HEK293 (cell line): ENCODE measurements around the gene MRC2.

Experiments used
- CTCF ChIA-PET: fragments of 350-600 bp; formaldehyde crosslinking; extraction: SDS; loops from one replicate; lab custom pipeline; 2021; ENCODE audit warnings: antibody characterized with exemption; lab: Yijun Ruan, JAX
- POLR2A ChIA-PET: fragments of 300-600 bp; formaldehyde crosslinking; extraction: SDS; loops from one replicate; lab custom pipeline; 2020; ENCODE audit warnings: antibody characterized with exemption, inconsistent platforms; lab: Yijun Ruan, JAX
- H3K27ac ChIP-seq: fragments of 200-500 bp; sonication (Bioruptor generic); 2 replicates; pipeline ENCODE4 v1.5.1; 2014; ENCODE audit warnings: low read depth, low read length, control low read depth, inconsistent platforms; ENCODE audit errors: extremely low read depth
- H3K36me3 ChIP-seq, 2 experiments: fragments of 200-500 bp in 1 of 2; sonication (Bioruptor generic) in 1 of 2; 1 replicate in 1 of 2; 2 replicates in 1 of 2; pipeline ENCODE4 v1.5.1; 2014 to 2017; ENCODE audit warnings: inconsistent platforms in 2 of 2, low read length in 2 of 2; ENCODE audit not compliant: control insufficient read depth in 2 of 2, insufficient read depth in 1 of 2
- H3K4me1 ChIP-seq: fragments of 200-500 bp; sonication (Bioruptor generic); 2 replicates; pipeline ENCODE4 v1.5.1; 2014; ENCODE audit warnings: mild to moderate bottlenecking, low read length, inconsistent platforms; ENCODE audit not compliant: control insufficient read depth, insufficient read depth
- H3K4me3 ChIP-seq: 2 replicates; pipeline ENCODE4 v1.5.1; 2011; ENCODE audit warnings: low read depth, mild to moderate bottlenecking, control low read depth, low read length, moderate library complexity
- H3K9me3 ChIP-seq: fragments of 200-500 bp; sonication (Bioruptor generic); 2 replicates; pipeline ENCODE4 v1.5.1; 2014; ENCODE audit warnings: low read depth, low read length, inconsistent platforms; ENCODE audit not compliant: control insufficient read depth, insufficient read depth
- EGR2 ChIP-seq: fragments of 450-650 bp; formaldehyde crosslinking; IDR thresholded peaks from 2 replicates; pipeline ENCODE4 v1.5.1; 2016; ENCODE audit warnings: low read depth, missing biosample characterization, missing genetic modification characterization
- SETDB1 ChIP-seq: IDR thresholded peaks from one replicate; pipeline ENCODE4 v1.6.1; 2017; ENCODE audit warnings: mild to moderate bottlenecking, low read length, moderate library complexity, mixed read lengths; ENCODE audit not compliant: insufficient read length
- TCF7L2 ChIP-seq: IDR thresholded peaks from 2 replicates; pipeline ENCODE4 v1.6.1; 2011; ENCODE audit warnings: low read depth, mild to moderate bottlenecking, inconsistent platforms, low read length, moderate library complexity, borderline replicate concordance
- ZFP37 ChIP-seq: fragments of 450-650 bp; formaldehyde crosslinking; IDR thresholded peaks from 2 replicates; pipeline ENCODE4 v1.5.1; 2016; ENCODE audit warnings: missing biosample characterization, missing genetic modification characterization
- ZNF10 ChIP-seq: fragments of 450-650 bp; formaldehyde crosslinking; IDR thresholded peaks from 2 replicates; pipeline ENCODE4 v1.5.1; 2017; ENCODE audit warnings: missing biosample characterization, missing genetic modification characterization
- ZNF146 ChIP-seq: fragments of 450-650 bp; formaldehyde crosslinking; IDR thresholded peaks from 2 replicates; pipeline ENCODE4 v1.5.1; 2016; ENCODE audit warnings: missing biosample characterization, missing genetic modification characterization
- ZNF155 ChIP-seq: fragments of 450-650 bp; formaldehyde crosslinking; IDR thresholded peaks from 2 replicates; pipeline ENCODE4 v1.5.1; 2016; ENCODE audit warnings: missing biosample characterization, missing genetic modification characterization
- ZNF184 ChIP-seq: fragments of 450-650 bp; IDR thresholded peaks from 2 replicates; pipeline ENCODE4 v1.5.1; 2018; ENCODE audit warnings: missing biosample characterization, mild to moderate bottlenecking, missing genetic modification characterization
- ZNF19 ChIP-seq: fragments of 450-650 bp; formaldehyde crosslinking; IDR thresholded peaks from 2 replicates; pipeline ENCODE4; 2016; ENCODE audit warnings: missing biosample characterization, missing genetic modification characterization, low read depth
- ZNF311 ChIP-seq: fragments of 450-650 bp; formaldehyde crosslinking; IDR thresholded peaks from 2 replicates; pipeline ENCODE4 v1.5.1; 2017; ENCODE audit warnings: missing biosample characterization, missing genetic modification characterization, borderline replicate concordance
- ZNF37A ChIP-seq: fragments of 450-650 bp; IDR thresholded peaks from 2 replicates; pipeline ENCODE4 v1.5.1; 2018; ENCODE audit warnings: missing biosample characterization, missing genetic modification characterization
- ZNF558 ChIP-seq: fragments of 450-650 bp; formaldehyde crosslinking; IDR thresholded peaks from 2 replicates; pipeline ENCODE4 v1.5.1; 2016; ENCODE audit warnings: missing biosample characterization, missing genetic modification characterization
- ZNF600 ChIP-seq: fragments of 450-650 bp; formaldehyde crosslinking; IDR thresholded peaks from 2 replicates; pipeline ENCODE4 v1.5.1; 2016; ENCODE audit warnings: missing biosample characterization, missing genetic modification characterization
- ZSCAN30 ChIP-seq: fragments of 450-650 bp; IDR thresholded peaks from 2 replicates; pipeline ENCODE4 v1.5.1; 2018; ENCODE audit warnings: missing biosample characterization, mild to moderate bottlenecking, missing genetic modification characterization, moderate library complexity
- TF ChIP-seq, protein P1 (sequence below): fragments of 450-650 bp; formaldehyde crosslinking; IDR thresholded peaks from 2 replicates; pipeline ENCODE4 v1.5.1; 2016; ENCODE audit warnings: missing biosample characterization, missing genetic modification characterization
- TF ChIP-seq, protein P2 (sequence below): fragments of 450-650 bp; formaldehyde crosslinking; IDR thresholded peaks from 2 replicates; pipeline ENCODE4 v1.5.1; 2017; ENCODE audit warnings: missing biosample characterization, missing genetic modification characterization
- TF ChIP-seq, protein P3 (sequence below): sonication (generic); formaldehyde crosslinking; IDR thresholded peaks from 2 replicates; pipeline ENCODE4 v1.8.1; 2022; ENCODE audit warnings: mild to moderate bottlenecking, moderate library complexity, missing genetic modification reagents

The MRC2 gene

GRCh38 chr17:62595484-62595883, 32.0 kb upstream of the MRC2 start:
- Histone ChIP-seq H3K4me1 (no peaks in the 10 kb centered on the region), H3K36me3 (peaks cover 53 to 76% of the 10 kb centered on the region in 2 experiments), H3K27ac (no peak overlapping the region), H3K9me3 (no peaks in the 10 kb centered on the region), H3K4me3 (no peak overlapping the region)
- TF ChIP-seq SETDB1 (peak; percentile 44), ZNF19 (tag by site-specific recombination) (no peak)
- ChIA-PET CTCF (no interaction called here), POLR2A (no interaction called here)

- Histone ChIP-seq H3K9me3 (no peaks in the 10 kb centered on the region), H3K4me3 (no peak overlapping the region), H3K4me1 (no peaks in the 10 kb centered on the region), H3K27ac (no peak overlapping the region), H3K36me3 (peaks cover 60 to 80% of the 10 kb centered on the region in 2 experiments)
- CTCF ChIA-PET: no interaction called here
- POLR2A ChIA-PET: no interaction called here
- no peak for TF ChIP-seq ZNF558 (tag by site-specific recombination)
- no peak for TF ChIP-seq ZNF10 (tag by site-specific recombination)
- TF ChIP-seq, protein P1, sequence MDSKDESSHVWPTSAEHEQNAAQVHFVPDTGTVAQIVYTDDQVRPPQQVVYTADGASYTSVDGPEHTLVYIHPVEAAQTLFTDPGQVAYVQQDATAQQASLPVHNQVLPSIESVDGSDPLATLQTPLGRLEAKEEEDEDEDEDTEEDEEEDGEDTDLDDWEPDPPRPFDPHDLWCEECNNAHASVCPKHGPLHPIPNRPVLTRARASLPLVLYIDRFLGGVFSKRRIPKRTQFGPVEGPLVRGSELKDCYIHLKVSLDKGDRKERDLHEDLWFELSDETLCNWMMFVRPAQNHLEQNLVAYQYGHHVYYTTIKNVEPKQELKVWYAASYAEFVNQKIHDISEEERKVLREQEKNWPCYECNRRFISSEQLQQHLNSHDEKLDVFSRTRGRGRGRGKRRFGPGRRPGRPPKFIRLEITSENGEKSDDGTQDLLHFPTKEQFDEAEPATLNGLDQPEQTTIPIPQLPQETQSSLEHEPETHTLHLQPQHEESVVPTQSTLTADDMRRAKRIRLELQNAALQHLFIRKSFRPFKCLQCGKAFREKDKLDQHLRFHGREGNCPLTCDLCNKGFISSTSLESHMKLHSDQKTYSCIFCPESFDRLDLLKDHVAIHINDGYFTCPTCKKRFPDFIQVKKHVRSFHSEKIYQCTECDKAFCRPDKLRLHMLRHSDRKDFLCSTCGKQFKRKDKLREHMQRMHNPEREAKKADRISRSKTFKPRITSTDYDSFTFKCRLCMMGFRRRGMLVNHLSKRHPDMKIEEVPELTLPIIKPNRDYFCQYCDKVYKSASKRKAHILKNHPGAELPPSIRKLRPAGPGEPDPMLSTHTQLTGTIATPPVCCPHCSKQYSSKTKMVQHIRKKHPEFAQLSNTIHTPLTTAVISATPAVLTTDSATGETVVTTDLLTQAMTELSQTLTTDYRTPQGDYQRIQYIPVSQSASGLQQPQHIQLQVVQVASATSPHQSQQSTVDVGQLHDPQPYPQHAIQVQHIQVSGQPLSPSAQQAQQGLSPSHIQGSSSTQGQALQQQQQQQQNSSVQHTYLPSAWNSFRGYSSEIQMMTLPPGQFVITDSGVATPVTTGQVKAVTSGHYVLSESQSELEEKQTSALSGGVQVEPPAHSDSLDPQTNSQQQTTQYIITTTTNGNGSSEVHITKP (tag by site-specific recombination): no peak
- TF ChIP-seq, protein P2, sequence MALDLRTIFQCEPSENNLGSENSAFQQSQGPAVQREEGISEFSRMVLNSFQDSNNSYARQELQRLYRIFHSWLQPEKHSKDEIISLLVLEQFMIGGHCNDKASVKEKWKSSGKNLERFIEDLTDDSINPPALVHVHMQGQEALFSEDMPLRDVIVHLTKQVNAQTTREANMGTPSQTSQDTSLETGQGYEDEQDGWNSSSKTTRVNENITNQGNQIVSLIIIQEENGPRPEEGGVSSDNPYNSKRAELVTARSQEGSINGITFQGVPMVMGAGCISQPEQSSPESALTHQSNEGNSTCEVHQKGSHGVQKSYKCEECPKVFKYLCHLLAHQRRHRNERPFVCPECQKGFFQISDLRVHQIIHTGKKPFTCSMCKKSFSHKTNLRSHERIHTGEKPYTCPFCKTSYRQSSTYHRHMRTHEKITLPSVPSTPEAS (tag by site-specific recombination): no peak
- TF ChIP-seq ZNF37A (tag by site-specific recombination): no peak
- TF ChIP-seq ZSCAN30 (tag by site-specific recombination): no peak
- TF ChIP-seq ZNF600 (tag by site-specific recombination): no peak
- TF ChIP-seq, protein P3, sequence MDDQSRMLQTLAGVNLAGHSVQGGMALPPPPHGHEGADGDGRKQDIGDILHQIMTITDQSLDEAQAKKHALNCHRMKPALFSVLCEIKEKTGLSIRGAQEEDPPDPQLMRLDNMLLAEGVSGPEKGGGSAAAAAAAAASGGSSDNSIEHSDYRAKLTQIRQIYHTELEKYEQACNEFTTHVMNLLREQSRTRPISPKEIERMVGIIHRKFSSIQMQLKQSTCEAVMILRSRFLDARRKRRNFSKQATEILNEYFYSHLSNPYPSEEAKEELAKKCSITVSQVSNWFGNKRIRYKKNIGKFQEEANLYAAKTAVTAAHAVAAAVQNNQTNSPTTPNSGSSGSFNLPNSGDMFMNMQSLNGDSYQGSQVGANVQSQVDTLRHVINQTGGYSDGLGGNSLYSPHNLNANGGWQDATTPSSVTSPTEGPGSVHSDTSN: no peak
- no peak for TF ChIP-seq EGR2 (tag by site-specific recombination)
- no peak for TF ChIP-seq TCF7L2
- TF ChIP-seq ZNF184 (tag by site-specific recombination): no peak
- TF ChIP-seq ZNF155 (tag by site-specific recombination): no peak
- no peak for TF ChIP-seq ZNF311 (tag by site-specific recombination)
Observed at GRCh38 chr17:62596662-62597061, 30.8 kb upstream of the MRC2 start.

DNA sequence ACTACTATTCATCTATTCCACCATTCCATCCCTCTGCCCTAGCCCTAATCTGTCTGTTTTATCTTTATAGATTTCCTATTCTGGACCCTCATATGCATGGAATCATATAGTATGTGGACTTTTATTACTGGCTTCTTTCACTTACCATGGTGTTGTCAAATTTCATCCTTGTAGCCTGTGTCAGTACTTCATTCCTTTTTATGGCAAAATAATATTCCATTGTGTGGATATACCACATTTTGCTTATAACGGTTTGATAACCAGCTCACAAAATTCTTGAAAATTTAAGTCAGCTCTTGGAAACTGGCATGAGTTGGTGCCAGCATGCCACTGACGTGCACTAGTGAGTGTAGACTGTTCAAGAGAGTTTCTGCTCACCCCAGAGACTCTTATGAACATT, 30.3 kb upstream of the MRC2 start:
- H3K36me3 ChIP-seq: peaks cover 65 to 81% of the 10 kb centered on the region in 2 experiments
- H3K4me3 ChIP-seq: no peak overlapping the region
- no peaks in the 10 kb centered on the region for H3K4me1 ChIP-seq
- H3K27ac ChIP-seq: no peak overlapping the region
- TF ChIP-seq ZFP37 (tag by site-specific recombination) (no peak), ZNF146 (tag by site-specific recombination) (peak; percentile 85)
- H3K9me3 ChIP-seq: no peaks in the 10 kb centered on the region
- ChIA-PET POLR2A (no interaction called here), CTCF (no interaction called here)
